Measurements from ENCODE around the gene RNF224.

RNF224 gene

DNA sequence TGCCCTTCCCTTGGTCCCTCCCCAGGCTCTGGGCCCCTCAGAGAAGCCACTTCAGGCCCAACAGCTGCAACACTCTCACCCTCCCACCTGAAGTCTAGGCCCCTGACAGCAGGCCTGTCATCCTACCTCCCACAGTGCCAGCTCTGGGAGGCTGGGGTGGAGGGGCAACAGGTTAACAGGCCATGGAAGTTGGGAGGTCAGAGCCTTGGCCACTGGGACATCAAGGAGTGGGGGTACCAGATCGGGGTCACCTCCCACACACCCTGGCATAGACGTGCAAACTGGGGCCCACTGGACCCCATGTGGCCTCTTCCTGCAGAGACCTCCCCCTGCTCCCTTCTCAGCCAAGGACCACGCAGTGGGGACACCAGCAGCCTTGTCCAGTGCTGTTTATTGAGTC, 36.1 kb upstream of the RNF224 start:
- in situ Hi-C loops (cut with HindIII; ENCODE audit: low pct_ligation_motif_present, low pct_unique_long_range_greater_than_20kb, low sequenced_read_pairs): no loop called here

DNA sequence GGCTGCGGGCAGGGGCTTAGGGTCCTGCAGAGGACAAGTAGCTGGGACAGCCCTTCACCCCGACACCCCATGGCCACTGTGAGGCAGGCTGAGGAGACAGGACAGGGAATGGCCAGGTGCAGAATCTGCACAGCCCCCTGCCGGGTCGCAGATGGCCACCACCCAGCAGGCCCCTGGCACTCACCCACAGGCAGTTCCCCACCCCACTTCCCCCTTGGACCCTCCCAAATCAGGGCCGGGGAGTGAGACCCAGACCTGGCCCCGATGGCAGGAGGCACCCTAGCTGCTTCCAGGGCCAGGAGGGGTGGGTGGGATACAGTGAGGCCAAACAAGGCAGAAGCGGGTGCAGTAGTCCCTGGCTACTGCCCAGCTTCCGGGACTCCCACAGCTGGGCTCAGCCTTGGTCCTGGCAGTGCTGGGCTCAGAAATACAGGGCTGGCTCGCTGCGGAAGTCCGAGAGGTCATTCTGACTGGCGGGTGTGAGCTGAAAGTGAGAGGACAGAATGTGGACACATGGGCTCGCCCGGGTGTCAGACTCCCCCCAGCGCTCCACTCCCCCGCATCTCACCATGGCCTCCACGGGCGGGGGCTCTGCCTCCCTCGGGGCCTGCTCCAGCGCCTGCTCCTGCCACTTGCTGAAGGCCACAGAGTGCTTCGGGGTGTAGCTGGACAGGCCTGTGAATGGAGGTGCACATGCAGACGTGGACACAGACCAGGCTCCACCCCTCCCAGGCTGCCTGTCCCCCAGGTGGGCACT, 35.4 kb upstream of the RNF224 start:
- DNase-seq: no peak
- in situ Hi-C loops (cut with HindIII; ENCODE audit: low pct_ligation_motif_present, low pct_unique_long_range_greater_than_20kb, low sequenced_read_pairs): no loop called here

More for the DNA sequence above, 36.1 kb upstream of the RNF224 start:
- DNase-seq: no peak

GRCh38 chr9:137192448-137192780, 34.9 kb upstream of the RNF224 start:
- in situ Hi-C loops (cut with HindIII; ENCODE audit: low pct_ligation_motif_present, low pct_unique_long_range_greater_than_20kb, low sequenced_read_pairs): no loop called here
- DNase-seq: no peak

DNA sequence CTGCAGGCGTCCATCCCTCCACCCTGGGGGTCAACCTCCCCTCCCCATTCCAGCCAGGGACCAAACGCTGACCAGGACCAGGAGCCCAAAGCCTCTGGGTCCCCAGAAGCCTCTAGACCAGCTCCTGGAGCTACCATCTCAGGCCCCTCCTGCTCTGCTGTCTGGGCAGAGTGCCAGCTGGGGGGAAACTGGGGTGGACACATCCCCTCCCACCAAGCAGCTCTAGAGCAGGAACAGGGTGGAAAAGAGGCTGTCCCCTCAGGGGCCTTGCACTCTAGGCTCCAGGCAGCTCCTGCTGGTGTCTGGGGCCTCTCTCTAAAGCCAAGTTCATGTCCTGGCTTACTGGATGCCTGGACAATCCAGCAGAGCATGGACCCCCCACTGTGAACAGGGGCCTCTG, 34.4 kb upstream of the RNF224 start:
- DNase-seq: no peak
- in situ Hi-C loops (cut with HindIII; ENCODE audit: low pct_ligation_motif_present, low pct_unique_long_range_greater_than_20kb, low sequenced_read_pairs): no loop called here

GRCh38 chr9:137193771-137194170, 33.5 kb upstream of the RNF224 start:
- no peak for DNase-seq
- in situ Hi-C loops (cut with HindIII; ENCODE audit: low pct_ligation_motif_present, low pct_unique_long_range_greater_than_20kb, low sequenced_read_pairs): no loop called here

DNA sequence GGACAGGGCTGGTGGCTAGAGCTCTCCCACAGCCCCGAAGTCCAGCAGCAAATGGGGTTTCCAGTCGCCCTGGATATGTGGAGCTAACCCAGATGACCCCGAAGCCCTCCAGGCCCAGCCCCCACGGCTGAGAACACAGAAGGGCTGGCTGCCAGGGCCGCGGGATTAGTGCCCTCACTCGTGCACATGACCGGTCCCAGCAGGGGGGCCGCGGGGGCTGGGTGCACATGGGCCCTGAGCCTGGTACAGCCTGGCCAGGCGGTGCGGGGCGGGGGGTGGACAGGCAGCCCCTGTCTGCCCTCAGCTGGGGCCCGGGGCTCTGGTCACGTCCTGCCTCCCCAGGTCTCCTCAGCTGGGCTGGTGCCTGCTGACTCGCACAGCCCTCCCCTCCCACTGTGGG, 32.9 kb upstream of the RNF224 start:
- DNase-seq: no peak
- in situ Hi-C loops (cut with HindIII; ENCODE audit: low pct_ligation_motif_present, low pct_unique_long_range_greater_than_20kb, low sequenced_read_pairs): no loop called here

DNA sequence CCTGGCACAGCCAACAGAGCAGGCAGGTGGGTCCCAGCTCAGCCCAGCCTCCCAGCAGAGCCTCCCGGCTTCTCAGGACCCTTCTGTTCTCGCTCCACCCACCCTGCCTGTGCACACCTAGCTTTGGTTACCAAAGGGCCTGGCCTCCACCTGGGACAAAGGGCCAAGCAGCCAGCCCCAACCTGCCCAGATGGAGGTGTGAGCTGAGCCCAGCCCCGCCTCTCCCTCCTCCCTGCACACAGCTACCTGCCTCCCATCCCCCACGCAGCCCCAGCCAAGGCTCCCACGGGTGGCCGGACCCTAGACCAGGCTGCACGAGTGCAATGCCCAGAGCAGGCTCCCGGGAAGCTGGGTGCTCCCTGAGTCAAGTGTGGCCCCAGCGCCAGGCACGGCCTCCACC, 32.4 kb upstream of the RNF224 start:
- in situ Hi-C loops (cut with HindIII; ENCODE audit: low pct_ligation_motif_present, low pct_unique_long_range_greater_than_20kb, low sequenced_read_pairs): no loop called here
- DNase-seq: no peak

DNA sequence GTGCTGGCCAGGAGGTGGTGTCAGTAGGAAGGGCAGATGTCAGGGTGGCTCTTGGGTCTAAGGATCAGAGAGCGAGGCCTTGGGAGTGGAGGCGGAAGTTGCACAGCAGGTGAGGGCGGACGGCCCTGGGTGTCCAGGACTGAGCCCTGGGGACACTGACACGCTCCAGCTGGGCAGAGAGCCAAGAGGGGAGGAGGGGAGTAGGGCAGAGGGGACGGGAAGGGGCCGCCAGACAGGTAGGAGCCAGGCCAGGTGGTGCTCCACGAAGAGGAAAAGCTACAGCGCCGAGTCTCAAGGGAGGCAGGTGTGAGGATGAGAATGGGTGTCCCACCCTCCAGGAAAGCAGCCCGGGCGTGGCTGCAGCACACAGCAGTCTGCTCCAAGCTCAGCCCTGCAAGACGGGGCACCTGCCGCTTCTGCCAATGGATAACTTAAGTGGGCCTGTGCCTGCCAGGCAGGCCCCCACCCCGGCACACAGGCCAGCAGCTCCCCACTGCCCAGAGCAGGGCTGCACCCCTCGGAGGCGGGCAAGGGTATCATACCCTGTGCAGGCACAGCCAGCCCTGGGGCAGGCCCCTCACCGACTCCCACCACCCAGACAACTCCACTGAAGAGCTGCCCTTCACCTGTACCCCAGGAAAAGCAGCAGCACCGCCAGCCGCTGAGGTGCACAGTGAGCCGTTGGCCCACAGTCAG, 31.6 kb upstream of the RNF224 start:
- no peak for DNase-seq
- in situ Hi-C loops (cut with HindIII; ENCODE audit: low pct_ligation_motif_present, low pct_unique_long_range_greater_than_20kb, low sequenced_read_pairs): no loop called here

- no peak for DNase-seq
- in situ Hi-C loops (cut with HindIII; ENCODE audit: low pct_ligation_motif_present, low pct_unique_long_range_greater_than_20kb, low sequenced_read_pairs): no loop called here
These were observed 29.0 kb upstream of the RNF224 start for GRCh38 chr9:137198051-137198901.

DNA sequence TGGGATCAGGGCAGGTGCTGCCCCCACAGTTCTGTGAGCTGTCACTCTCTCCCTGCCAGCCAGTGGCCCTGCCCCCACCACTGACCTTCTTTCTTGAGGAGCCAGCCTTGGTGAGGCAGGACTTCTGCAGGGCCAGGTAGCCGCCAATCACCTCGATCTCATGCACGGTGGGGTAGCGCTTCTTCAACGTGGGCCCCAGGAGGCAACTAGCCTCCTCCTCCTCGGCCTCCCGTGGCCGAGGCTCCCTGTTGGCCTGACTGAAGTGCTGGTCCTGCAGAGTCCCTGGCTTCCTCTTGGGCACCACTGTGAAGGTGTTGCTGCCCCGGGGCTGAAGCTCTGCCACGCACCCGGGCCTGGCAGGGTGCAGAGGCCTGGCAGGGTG, 28.4 kb upstream of the RNF224 start:
- in situ Hi-C loops (cut with HindIII; ENCODE audit: low pct_ligation_motif_present, low pct_unique_long_range_greater_than_20kb, low sequenced_read_pairs): no loop called here
- DNase-seq: no peak

- DNase-seq: no peak
- in situ Hi-C loops (cut with HindIII; ENCODE audit: low pct_ligation_motif_present, low pct_unique_long_range_greater_than_20kb, low sequenced_read_pairs): no loop called here
These were observed 27.7 kb upstream of the RNF224 start for GRCh38 chr9:137199411-137200121.

GRCh38 chr9:137200311-137201204, 26.7 kb upstream of the RNF224 start, which contains the start of gene TPRN:
TSS of gene TPRN (minus strand) at chr9:137200741. CDS start at chr9:137200711, 30 bp downstream.
- DNase-seq: peak; percentile 97
- in situ Hi-C loops (cut with HindIII; ENCODE audit: low pct_ligation_motif_present, low pct_unique_long_range_greater_than_20kb, low sequenced_read_pairs): no loop called here

GRCh38 chr9:137201205-137201868, 26.0 kb upstream of the RNF224 start:
- DNase-seq: no peak
- in situ Hi-C loops (cut with HindIII; ENCODE audit: low pct_ligation_motif_present, low pct_unique_long_range_greater_than_20kb, low sequenced_read_pairs): no loop called here

- DNase-seq: no peak
- in situ Hi-C loops (cut with HindIII; ENCODE audit: low pct_ligation_motif_present, low pct_unique_long_range_greater_than_20kb, low sequenced_read_pairs): no loop called here
These were observed 24.3 kb upstream of the RNF224 start for GRCh38 chr9:137202966-137203365.

- in situ Hi-C loops (cut with HindIII; ENCODE audit: low pct_ligation_motif_present, low pct_unique_long_range_greater_than_20kb, low sequenced_read_pairs): no loop called here
- DNase-seq: no peak
These were observed 22.6 kb upstream of the RNF224 start for GRCh38 chr9:137204731-137205125.

GRCh38 chr9:137205126-137206069, 21.9 kb upstream of the RNF224 start, which contains the start of the genes NDOR1 and TMEM203:
TSS of gene NDOR1 (plus strand) at chr9:137205700. CDS start at chr9:137205778, 78 bp downstream.
TSS of gene TMEM203 (minus strand) at chr9:137205648. CDS start at chr9:137205414, 234 bp downstream.
- in situ Hi-C loops (cut with HindIII; ENCODE audit: low pct_ligation_motif_present, low pct_unique_long_range_greater_than_20kb, low sequenced_read_pairs): no loop called here
- peak; percentile 80 for DNase-seq

Data from ACHN (cell line).